Epithelial cell of alveolus of lung (primary cell): ENCODE measurements around the gene DNAJC3. TPM values are rescaled to one million over a fixed set of nuclear protein-coding genes. Genes with fewer than 3 reads are reported as not detected.

Source experiments
- total RNA-seq: library from RNA; depleted of rRNA; stranded (reverse); fragments of >200 nt; gene quantifications from 2 replicates; pipeline ENCODE4 v1.2.1, GENCODE V29; 2015

The DNAJC3 gene, protein sequence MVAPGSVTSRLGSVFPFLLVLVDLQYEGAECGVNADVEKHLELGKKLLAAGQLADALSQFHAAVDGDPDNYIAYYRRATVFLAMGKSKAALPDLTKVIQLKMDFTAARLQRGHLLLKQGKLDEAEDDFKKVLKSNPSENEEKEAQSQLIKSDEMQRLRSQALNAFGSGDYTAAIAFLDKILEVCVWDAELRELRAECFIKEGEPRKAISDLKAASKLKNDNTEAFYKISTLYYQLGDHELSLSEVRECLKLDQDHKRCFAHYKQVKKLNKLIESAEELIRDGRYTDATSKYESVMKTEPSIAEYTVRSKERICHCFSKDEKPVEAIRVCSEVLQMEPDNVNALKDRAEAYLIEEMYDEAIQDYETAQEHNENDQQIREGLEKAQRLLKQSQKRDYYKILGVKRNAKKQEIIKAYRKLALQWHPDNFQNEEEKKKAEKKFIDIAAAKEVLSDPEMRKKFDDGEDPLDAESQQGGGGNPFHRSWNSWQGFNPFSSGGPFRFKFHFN
- total RNA-seq, result 35.3 and 40.9 TPM in 2 replicates

DNA sequence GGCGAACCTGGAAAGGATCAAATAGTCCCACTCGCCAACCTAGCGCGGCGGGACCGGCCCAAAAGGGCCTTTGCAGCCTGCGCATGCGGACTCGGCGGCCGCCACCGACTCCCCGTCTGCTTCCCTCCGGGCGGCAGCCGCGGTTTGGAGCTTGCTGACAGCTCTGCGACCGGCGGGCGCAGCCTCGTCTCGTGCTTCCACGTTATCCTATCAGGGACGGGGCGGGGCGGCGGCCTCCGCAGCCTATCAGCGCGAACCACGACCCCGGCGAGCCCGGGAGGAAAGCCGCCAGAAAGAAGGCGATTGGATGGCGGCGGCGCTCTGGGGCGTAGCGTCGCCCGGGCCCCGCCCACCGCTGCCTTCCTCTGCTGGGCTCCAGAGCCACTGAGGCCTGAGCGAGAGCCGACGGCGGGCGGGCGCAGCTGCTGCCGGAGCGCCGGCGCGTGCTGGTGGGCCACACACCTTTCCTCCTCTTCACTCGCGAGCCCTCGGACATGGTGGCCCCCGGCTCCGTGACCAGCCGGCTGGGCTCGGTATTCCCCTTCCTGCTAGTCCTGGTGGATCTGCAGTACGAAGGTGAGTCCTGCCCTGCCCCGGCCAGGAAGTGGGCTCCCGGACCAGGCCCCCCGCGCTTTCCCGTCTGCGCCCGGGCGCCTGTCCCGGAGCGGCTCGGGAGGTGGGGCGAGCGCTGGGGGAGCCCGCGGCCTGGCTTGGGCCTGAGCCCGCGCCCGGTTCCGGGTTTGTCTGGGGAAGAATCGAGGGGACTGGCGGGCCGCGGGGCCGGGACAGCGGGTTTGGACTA is at the start of gene DNAJC3:
DNAJC3 (plus strand) TSS at position 378 of the 802 bp plus-strand sequence; CDS start at position 495, 117 bp downstream.

DNA sequence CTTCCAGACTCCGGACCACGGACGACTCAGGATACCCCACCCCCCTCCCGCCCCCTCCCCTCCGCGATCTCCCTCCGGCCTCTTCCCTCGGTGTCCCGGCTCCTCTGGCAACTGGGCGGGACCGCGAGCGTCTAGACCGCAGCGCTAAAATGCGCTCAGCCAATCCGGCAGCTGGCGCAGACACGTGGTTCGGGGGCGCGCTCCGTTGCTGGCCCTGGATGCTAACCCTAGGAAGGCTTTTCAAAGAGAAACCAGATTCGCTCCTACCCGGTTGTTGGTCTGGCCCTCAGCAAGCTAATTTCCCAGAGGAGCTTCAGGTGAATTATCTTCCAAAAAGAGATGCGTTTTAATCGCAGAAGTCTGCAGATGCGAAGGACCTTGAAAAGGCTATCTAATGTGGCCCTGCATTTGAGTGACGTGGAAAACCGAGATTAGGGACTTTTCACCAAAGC is 32.3 kb upstream of the DNAJC3 start, which contains the start of gene DZIP1:
DZIP1 (minus strand) TSS at position 106 of the 452 bp plus-strand sequence. CDS start 2,677 bp downstream, outside the sequence.

Other genes starting within 250 kb of the DNAJC3 start
- 0.13 TPM in 1 of 2 replicates, not detected in the other for gene CLDN10, start 124.4 kb upstream of the DNAJC3 start, total RNA-seq
- gene DZIP1, start 32.4 kb upstream of the DNAJC3 start, total RNA-seq, result 30.3 and 42.2 TPM in 2 replicates